ENCODE measurements around the gene CELA1. TPM values are rescaled to one million over a fixed set of nuclear protein-coding genes. Genes with fewer than 3 reads are reported as not detected.

Gene CELA1
- polyA plus RNA-seq, 1 donor = not detected

- peak; percentile 44 to 73 for DNase-seq
- Histone ChIP-seq H3K9me3 (ENCODE audit: control insufficient read depth, low read depth, low read length) (no peaks in the 10 kb centered on the region), H3K27me3 (ENCODE audit: control insufficient read depth, insufficient read depth, low read length) (no peaks in the 10 kb centered on the region), H3K4me3 (ENCODE audit: low read length) (no peak overlapping the region), H3K27ac (ENCODE audit: low read length) (no peak overlapping the region), H3K36me3 (ENCODE audit: control insufficient read depth, insufficient read depth, low read length) (peaks cover 44% of the 10 kb centered on the region), H3K4me1 (ENCODE audit: control insufficient read depth, insufficient read depth, low read length) (peaks cover 10% of the 10 kb centered on the region)
- WGBS (ENCODE audit: insufficient coverage, low lambda C conversion rate) = no CpG with 5 or more reads among the region's 6 CpGs
Measured at GRCh38 chr12:51362307-51362706, 15.8 kb upstream of the CELA1 start.

GRCh38 chr12:51361161-51362016 lies 14.9 kb upstream of the CELA1 start:
- Histone ChIP-seq H3K9me3 (ENCODE audit: control insufficient read depth, low read depth, low read length) (no peaks in the 10 kb centered on the region), H3K27ac (ENCODE audit: low read length) (no peak overlapping the region), H3K27me3 (ENCODE audit: control insufficient read depth, insufficient read depth, low read length) (no peaks in the 10 kb centered on the region), H3K4me3 (ENCODE audit: low read length) (no peak overlapping the region), H3K36me3 (ENCODE audit: control insufficient read depth, insufficient read depth, low read length) (peaks cover 51% of the 10 kb centered on the region), H3K4me1 (ENCODE audit: control insufficient read depth, insufficient read depth, low read length) (peaks cover 10% of the 10 kb centered on the region)
- DNase-seq = no peak
- WGBS (ENCODE audit: insufficient coverage, low lambda C conversion rate) = no CpG with 5 or more reads among the region's 8 CpGs

GRCh38 chr12:51360315-51360714 lies 13.8 kb upstream of the CELA1 start:
- Histone ChIP-seq H3K36me3 (ENCODE audit: control insufficient read depth, insufficient read depth, low read length) (peaks cover 49% of the 10 kb centered on the region), H3K4me3 (ENCODE audit: low read length) (no peak overlapping the region), H3K27me3 (ENCODE audit: control insufficient read depth, insufficient read depth, low read length) (no peaks in the 10 kb centered on the region), H3K27ac (ENCODE audit: low read length) (no peak overlapping the region), H3K4me1 (ENCODE audit: control insufficient read depth, insufficient read depth, low read length) (peaks cover 10% of the 10 kb centered on the region), H3K9me3 (ENCODE audit: control insufficient read depth, low read depth, low read length) (no peaks in the 10 kb centered on the region)
- DNase-seq = no peak
- no CpG with 5 or more reads among the region's 2 CpGs for WGBS (ENCODE audit: insufficient coverage, low lambda C conversion rate)

- no peaks in the 10 kb centered on the region for H3K9me3 ChIP-seq (ENCODE audit: control insufficient read depth, low read depth, low read length)
- no peak overlapping the region for H3K27ac ChIP-seq (ENCODE audit: low read length)
- 83% methylated on average over 2 of the region's 4 CpGs for WGBS (ENCODE audit: insufficient coverage, low lambda C conversion rate)
- no peak for DNase-seq
- H3K36me3 ChIP-seq (ENCODE audit: control insufficient read depth, insufficient read depth, low read length) = peaks cover 46% of the 10 kb centered on the region
- H3K4me3 ChIP-seq (ENCODE audit: low read length) = no peak overlapping the region
- H3K4me1 ChIP-seq (ENCODE audit: control insufficient read depth, insufficient read depth, low read length) = peaks cover 9% of the 10 kb centered on the region
- H3K27me3 ChIP-seq (ENCODE audit: control insufficient read depth, insufficient read depth, low read length) = no peaks in the 10 kb centered on the region
Measured at GRCh38 chr12:51359851-51360250, 13.4 kb upstream of the CELA1 start.

GRCh38 chr12:51358496-51358895 lies 12.0 kb upstream of the CELA1 start:
- no CpG with 5 or more reads among the region's 8 CpGs for WGBS (ENCODE audit: insufficient coverage, low lambda C conversion rate)
- no peaks in the 10 kb centered on the region for H3K4me1 ChIP-seq (ENCODE audit: control insufficient read depth, insufficient read depth, low read length)
- DNase-seq = no peak

GRCh38 chr12:51357374-51358047 lies 11.0 kb upstream of the CELA1 start:
- H3K9me3 ChIP-seq (ENCODE audit: control insufficient read depth, low read depth, low read length) = no peaks in the 10 kb centered on the region
- peaks cover 34% of the 10 kb centered on the region for H3K36me3 ChIP-seq (ENCODE audit: control insufficient read depth, insufficient read depth, low read length)

More at GRCh38 chr12:51358496-51358895, 12.0 kb upstream of the CELA1 start:
- Histone ChIP-seq H3K4me3 (ENCODE audit: low read length) (no peak overlapping the region), H3K27ac (ENCODE audit: low read length) (no peak overlapping the region), H3K27me3 (ENCODE audit: control insufficient read depth, insufficient read depth, low read length) (no peaks in the 10 kb centered on the region), H3K9me3 (ENCODE audit: control insufficient read depth, low read depth, low read length) (no peaks in the 10 kb centered on the region), H3K36me3 (ENCODE audit: control insufficient read depth, insufficient read depth, low read length) (peaks cover 38% of the 10 kb centered on the region)

GRCh38 chr12:51351913-51352532 lies 5.5 kb upstream of the CELA1 start:
- peak; percentile 31 to 33 for DNase-seq
- 40% methylated on average over 4 of the region's 11 CpGs for WGBS (ENCODE audit: insufficient coverage, low lambda C conversion rate)
- Histone ChIP-seq H3K9me3 (ENCODE audit: control insufficient read depth, low read depth, low read length) (no peaks in the 10 kb centered on the region), H3K4me3 (ENCODE audit: low read length) (no peak overlapping the region), H3K4me1 (ENCODE audit: control insufficient read depth, insufficient read depth, low read length) (no peaks in the 10 kb centered on the region), H3K27me3 (ENCODE audit: control insufficient read depth, insufficient read depth, low read length) (no peaks in the 10 kb centered on the region), H3K36me3 (ENCODE audit: control insufficient read depth, insufficient read depth, low read length) (peaks cover 6% of the 10 kb centered on the region), H3K27ac (ENCODE audit: low read length) (no peak overlapping the region)

More at GRCh38 chr12:51357374-51358047, 11.0 kb upstream of the CELA1 start:
- WGBS (ENCODE audit: insufficient coverage, low lambda C conversion rate) = no CpG with 5 or more reads among the region's 10 CpGs
- Histone ChIP-seq H3K27ac (ENCODE audit: low read length) (no peak overlapping the region), H3K4me1 (ENCODE audit: control insufficient read depth, insufficient read depth, low read length) (no peaks in the 10 kb centered on the region), H3K27me3 (ENCODE audit: control insufficient read depth, insufficient read depth, low read length) (no peaks in the 10 kb centered on the region), H3K4me3 (ENCODE audit: low read length) (no peak overlapping the region)
- no peak for DNase-seq

GRCh38 chr12:51349026-51349425 lies 2.5 kb upstream of the CELA1 start:
- no peaks in the 10 kb centered on the region for H3K36me3 ChIP-seq (ENCODE audit: control insufficient read depth, insufficient read depth, low read length)
- no peak overlapping the region for H3K27ac ChIP-seq (ENCODE audit: low read length)
- H3K4me1 ChIP-seq (ENCODE audit: control insufficient read depth, insufficient read depth, low read length) = no peaks in the 10 kb centered on the region
- no peaks in the 10 kb centered on the region for H3K27me3 ChIP-seq (ENCODE audit: control insufficient read depth, insufficient read depth, low read length)
- H3K4me3 ChIP-seq (ENCODE audit: low read length) = no peak overlapping the region
- H3K9me3 ChIP-seq (ENCODE audit: control insufficient read depth, low read depth, low read length) = no peaks in the 10 kb centered on the region
- WGBS (ENCODE audit: insufficient coverage, low lambda C conversion rate) = no CpG with 5 or more reads among the region's 5 CpGs
- DNase-seq = no peak

GRCh38 chr12:51348116-51348515 lies 1.6 kb upstream of the CELA1 start:
- H3K4me1 ChIP-seq (ENCODE audit: control insufficient read depth, insufficient read depth, low read length) = no peaks in the 10 kb centered on the region
- no peak for DNase-seq
- H3K9me3 ChIP-seq (ENCODE audit: control insufficient read depth, low read depth, low read length) = no peaks in the 10 kb centered on the region
- H3K4me3 ChIP-seq (ENCODE audit: low read length) = no peak overlapping the region
- no peak overlapping the region for H3K27ac ChIP-seq (ENCODE audit: low read length)
- no CpG with 5 or more reads among the region's 4 CpGs for WGBS (ENCODE audit: insufficient coverage, low lambda C conversion rate)
- H3K36me3 ChIP-seq (ENCODE audit: control insufficient read depth, insufficient read depth, low read length) = no peaks in the 10 kb centered on the region
- no peaks in the 10 kb centered on the region for H3K27me3 ChIP-seq (ENCODE audit: control insufficient read depth, insufficient read depth, low read length)

GRCh38 chr12:51345681-51346080 lies 798 bp downstream of the CELA1 start:
- no peaks in the 10 kb centered on the region for H3K9me3 ChIP-seq (ENCODE audit: control insufficient read depth, low read depth, low read length)
- H3K27me3 ChIP-seq (ENCODE audit: control insufficient read depth, insufficient read depth, low read length) = no peaks in the 10 kb centered on the region
- H3K36me3 ChIP-seq (ENCODE audit: control insufficient read depth, insufficient read depth, low read length) = no peaks in the 10 kb centered on the region
- no CpG with 5 or more reads among the region's 7 CpGs for WGBS (ENCODE audit: insufficient coverage, low lambda C conversion rate)
- no peak overlapping the region for H3K4me3 ChIP-seq (ENCODE audit: low read length)
- no peaks in the 10 kb centered on the region for H3K4me1 ChIP-seq (ENCODE audit: control insufficient read depth, insufficient read depth, low read length)
- H3K27ac ChIP-seq (ENCODE audit: low read length) = no peak overlapping the region
- no peak for DNase-seq
